Osteocyte (in vitro differentiated cells): Measurements from ENCODE around the gene JADE1. TPM values are rescaled to one million over a fixed set of nuclear protein-coding genes. Genes with fewer than 3 reads are reported as not detected.

Experiments
- DNase-seq: peaks from one replicate; pipeline ENCODE4 v3.0.0; 2021; ENCODE audit warnings: mixed read lengths; ENCODE audit not compliant: unreplicated experiment; ENCODE audit errors: extremely low spot score
- H3K27ac Mint-ChIP-seq: one replicate; pipeline ENCODE4 v1.8.0; 2021; ENCODE audit warnings: mild to moderate bottlenecking, mixed read lengths; ENCODE audit not compliant: unreplicated experiment
- H3K27me3 Mint-ChIP-seq: one replicate; pipeline ENCODE4 v1.8.0; 2021; ENCODE audit warnings: mixed read lengths; ENCODE audit not compliant: unreplicated experiment
- H3K36me3 Mint-ChIP-seq: one replicate; pipeline ENCODE4 v1.8.0; 2021; ENCODE audit warnings: mixed read lengths; ENCODE audit not compliant: unreplicated experiment
- H3K4me1 Mint-ChIP-seq: one replicate; pipeline ENCODE4 v1.8.0; 2021; ENCODE audit warnings: mixed read lengths; ENCODE audit not compliant: unreplicated experiment
- H3K4me3 Mint-ChIP-seq: one replicate; pipeline ENCODE4 v1.8.0; 2021; ENCODE audit warnings: mild to moderate bottlenecking, moderate library complexity, mixed read lengths; ENCODE audit not compliant: unreplicated experiment
- H3K9me3 Mint-ChIP-seq: one replicate; pipeline ENCODE4 v1.8.0; 2021; ENCODE audit warnings: mixed read lengths; ENCODE audit not compliant: unreplicated experiment
- total RNA-seq: library from RNA; stranded (reverse); gene quantifications from 2 replicates; pipeline ENCODE4 v1.2.1, GENCODE V29; 2021
- TF ChIP-seq, protein P1 (sequence below): fragments of 200-600 bp; sonication (generic); IDR thresholded peaks from 2 replicates; pipeline ENCODE4 v1.5.0; 2021; ENCODE audit warnings: antibody characterized with exemption, mild to moderate bottlenecking, moderate library complexity

The JADE1 gene
- total RNA-seq, 1 donor from 2014 or later = 19.7 TPM

DNA sequence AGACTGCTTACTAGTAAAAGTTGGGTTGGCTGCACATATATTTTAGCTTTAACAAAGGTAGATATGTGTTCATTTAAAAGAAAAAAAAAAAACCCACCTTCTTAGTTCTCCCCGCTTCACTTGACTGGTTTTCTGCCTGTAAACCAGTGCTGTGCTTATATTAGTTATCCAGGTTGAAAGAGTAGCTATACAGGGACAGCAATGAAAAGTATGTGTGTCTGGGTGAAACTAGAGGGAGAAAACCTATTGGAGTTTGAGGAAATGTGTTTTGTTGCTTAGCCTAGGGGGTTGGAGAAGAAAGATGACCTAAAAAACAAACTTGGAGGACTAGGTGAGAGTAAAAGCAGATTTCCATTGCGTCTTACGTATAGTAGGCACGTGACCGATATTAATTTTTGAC, 4.5 kb downstream of the JADE1 start:
- no peak overlapping the region for H3K4me3 Mint-ChIP-seq
- H3K36me3 Mint-ChIP-seq = no peaks in the 10 kb centered on the region
- DNase-seq = no peak
- peaks cover 15% of the 10 kb centered on the region for H3K4me1 Mint-ChIP-seq
- TF ChIP-seq, protein P1, sequence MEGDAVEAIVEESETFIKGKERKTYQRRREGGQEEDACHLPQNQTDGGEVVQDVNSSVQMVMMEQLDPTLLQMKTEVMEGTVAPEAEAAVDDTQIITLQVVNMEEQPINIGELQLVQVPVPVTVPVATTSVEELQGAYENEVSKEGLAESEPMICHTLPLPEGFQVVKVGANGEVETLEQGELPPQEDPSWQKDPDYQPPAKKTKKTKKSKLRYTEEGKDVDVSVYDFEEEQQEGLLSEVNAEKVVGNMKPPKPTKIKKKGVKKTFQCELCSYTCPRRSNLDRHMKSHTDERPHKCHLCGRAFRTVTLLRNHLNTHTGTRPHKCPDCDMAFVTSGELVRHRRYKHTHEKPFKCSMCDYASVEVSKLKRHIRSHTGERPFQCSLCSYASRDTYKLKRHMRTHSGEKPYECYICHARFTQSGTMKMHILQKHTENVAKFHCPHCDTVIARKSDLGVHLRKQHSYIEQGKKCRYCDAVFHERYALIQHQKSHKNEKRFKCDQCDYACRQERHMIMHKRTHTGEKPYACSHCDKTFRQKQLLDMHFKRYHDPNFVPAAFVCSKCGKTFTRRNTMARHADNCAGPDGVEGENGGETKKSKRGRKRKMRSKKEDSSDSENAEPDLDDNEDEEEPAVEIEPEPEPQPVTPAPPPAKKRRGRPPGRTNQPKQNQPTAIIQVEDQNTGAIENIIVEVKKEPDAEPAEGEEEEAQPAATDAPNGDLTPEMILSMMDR = no peak
- no peaks in the 10 kb centered on the region for H3K9me3 Mint-ChIP-seq
- H3K27me3 Mint-ChIP-seq = no peaks in the 10 kb centered on the region
- H3K27ac Mint-ChIP-seq = no peak overlapping the region

DNA sequence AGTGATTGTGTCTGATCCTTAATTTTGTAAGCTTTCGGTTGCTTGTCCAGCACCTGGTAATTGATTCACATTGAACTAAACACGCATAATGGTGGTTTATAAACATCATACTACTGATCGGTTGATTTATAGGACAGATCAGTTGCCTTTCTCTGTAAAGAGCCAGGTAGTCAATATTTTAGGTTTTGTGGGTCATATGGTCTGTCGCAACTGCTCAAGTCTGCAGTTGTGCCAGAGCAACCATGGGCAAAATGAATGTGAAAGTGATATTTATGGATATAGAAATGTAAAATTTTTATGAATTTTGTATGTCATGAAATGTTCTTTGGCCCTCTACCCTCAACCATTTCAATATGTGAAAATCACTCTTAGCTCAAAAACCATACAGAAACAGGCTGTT, 8.9 kb downstream of the JADE1 start:
- H3K27me3 Mint-ChIP-seq = no peaks in the 10 kb centered on the region
- peaks cover 32% of the 10 kb centered on the region for H3K4me1 Mint-ChIP-seq
- TF ChIP-seq, protein P1 = no peak
- DNase-seq = no peak
- H3K27ac Mint-ChIP-seq = no peak overlapping the region
- no peaks in the 10 kb centered on the region for H3K9me3 Mint-ChIP-seq
- H3K36me3 Mint-ChIP-seq = no peaks in the 10 kb centered on the region
- H3K4me3 Mint-ChIP-seq = no peak overlapping the region

DNA sequence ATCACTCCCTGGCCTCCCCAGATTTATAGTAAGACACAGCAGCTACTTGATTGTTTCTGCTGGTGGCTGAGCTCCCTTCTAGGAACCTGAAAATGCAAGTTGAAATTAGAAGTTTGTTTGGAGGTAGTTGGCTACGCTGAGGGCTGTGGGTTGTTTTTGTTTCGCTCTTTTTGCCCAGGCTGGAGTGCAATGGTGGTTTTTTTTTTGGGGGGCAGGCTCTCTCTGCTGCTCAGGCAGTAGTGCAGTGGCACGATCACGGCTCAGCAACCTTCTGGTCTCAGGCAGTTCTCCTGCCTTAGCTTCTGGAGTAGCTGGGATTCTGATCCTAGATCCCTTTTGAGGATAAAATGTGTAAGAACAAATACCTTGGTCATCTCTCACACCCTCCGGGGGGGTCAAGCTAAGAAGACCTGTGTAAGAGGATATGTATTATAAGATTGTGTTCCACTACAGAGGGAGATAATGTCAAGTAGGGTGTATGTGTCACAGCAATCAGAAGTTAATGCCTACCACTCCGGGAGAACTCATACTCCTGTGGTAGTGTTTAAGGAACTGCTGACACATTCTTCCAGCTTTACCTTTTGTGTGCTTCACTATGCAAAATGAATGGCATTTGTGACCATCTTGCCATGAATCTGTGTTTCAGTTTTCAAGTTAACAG, 9.7 kb downstream of the JADE1 start:
- TF ChIP-seq, protein P1 = no peak
- H3K27ac Mint-ChIP-seq = peak overlapping the region; percentile 32
- H3K4me1 Mint-ChIP-seq = peaks cover 33% of the 10 kb centered on the region
- no peak for DNase-seq
- H3K4me3 Mint-ChIP-seq = no peak overlapping the region
- H3K9me3 Mint-ChIP-seq = no peaks in the 10 kb centered on the region
- H3K27me3 Mint-ChIP-seq = no peaks in the 10 kb centered on the region
- no peaks in the 10 kb centered on the region for H3K36me3 Mint-ChIP-seq

DNA sequence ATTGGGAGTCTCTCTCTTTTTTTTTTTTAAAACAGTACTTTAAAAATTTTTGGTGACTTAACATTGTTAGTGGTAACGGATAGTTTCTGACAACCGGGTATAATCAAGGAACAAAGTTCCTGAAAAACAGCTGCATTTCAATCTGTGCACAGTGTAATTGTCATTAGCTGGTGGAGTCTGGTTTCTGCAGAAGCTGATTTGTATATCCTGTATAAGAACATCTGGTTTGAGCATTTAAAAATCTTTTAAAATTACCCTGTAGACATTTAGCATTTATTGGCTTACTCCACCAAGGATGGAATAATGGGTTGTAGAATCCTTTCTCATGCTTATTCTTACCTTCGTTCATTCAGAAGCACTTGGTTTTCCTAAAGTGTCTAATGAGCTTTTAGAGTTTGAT, 11.2 kb downstream of the JADE1 start:
- Mint-ChIP-seq H3K4me3 (no peak overlapping the region), H3K27ac (no peak overlapping the region), H3K36me3 (no peaks in the 10 kb centered on the region), H3K9me3 (no peaks in the 10 kb centered on the region), H3K27me3 (no peaks in the 10 kb centered on the region), H3K4me1 (peaks cover 47% of the 10 kb centered on the region)
- TF ChIP-seq, protein P1 = no peak
- no peak for DNase-seq

DNA sequence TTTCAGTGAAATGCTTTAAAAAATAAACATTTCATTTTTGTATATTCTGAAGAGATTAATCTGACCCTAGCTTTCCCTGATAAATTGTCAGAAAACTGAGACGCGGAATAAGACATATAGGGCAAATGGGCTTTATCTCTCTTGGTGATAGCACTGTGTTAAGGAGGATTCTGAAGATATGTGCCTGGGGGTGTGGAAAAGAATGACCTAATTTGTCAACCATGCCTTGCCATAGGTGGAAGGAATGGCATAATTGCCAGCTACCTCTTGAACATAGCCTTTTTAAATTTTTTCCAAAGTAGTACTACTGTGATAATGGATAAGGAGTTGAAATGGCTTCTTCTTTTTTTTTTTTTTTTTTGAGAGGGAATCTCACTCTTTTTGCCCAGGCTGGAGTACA, 11.7 kb downstream of the JADE1 start:
- no peak overlapping the region for H3K27ac Mint-ChIP-seq
- no peaks in the 10 kb centered on the region for H3K36me3 Mint-ChIP-seq
- TF ChIP-seq, protein P1 = no peak
- DNase-seq = no peak
- H3K4me1 Mint-ChIP-seq = peaks cover 52% of the 10 kb centered on the region
- H3K27me3 Mint-ChIP-seq = no peaks in the 10 kb centered on the region
- H3K4me3 Mint-ChIP-seq = no peak overlapping the region
- H3K9me3 Mint-ChIP-seq = no peaks in the 10 kb centered on the region
